Inflammatory macrophage (primary cell): ENCODE data around the gene ENAM.
"Not testable (repeated sequence)": the region's sequence is repeated elsewhere in the genome, so short reads cannot be mapped to it uniquely, and the experiment has no call there.

Experiments
- DNase-seq, 2 donors: peaks; one replicate each; pipeline ENCODE4 v3.0.0-alpha.2; 2020 to 2022

Gene ENAM

DNA sequence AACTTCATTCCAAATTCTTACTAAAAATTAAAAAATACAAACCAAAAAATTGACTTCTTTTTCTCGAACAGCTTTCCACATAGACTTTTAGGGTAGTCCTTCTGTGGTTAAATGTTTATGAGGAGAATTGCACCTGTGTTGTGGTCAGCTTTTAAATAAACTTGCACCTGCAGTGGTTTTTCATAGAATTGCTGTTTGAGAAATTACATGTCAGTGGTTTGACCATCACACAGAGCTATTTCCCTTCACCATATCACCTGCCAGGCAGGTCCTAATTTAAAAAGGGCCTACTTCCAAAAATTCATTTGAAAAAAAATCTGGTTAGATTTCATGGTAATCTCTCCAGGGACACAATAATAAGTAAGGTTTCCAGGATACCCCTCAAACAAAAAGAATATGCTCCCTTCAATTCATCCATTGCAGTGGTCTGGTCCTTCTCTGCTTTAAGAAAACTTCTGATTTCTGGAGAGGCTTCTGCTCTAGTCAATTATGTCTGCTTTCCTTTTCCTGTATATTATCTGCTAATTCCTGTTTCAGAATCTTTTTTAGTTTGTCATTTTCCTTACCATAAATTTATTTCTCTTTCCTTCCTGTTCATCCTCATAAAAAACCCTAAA is 49.9 kb downstream of the ENAM start:
- no peak for DNase-seq

- no peak for DNase-seq
Measured at GRCh38 chr4:70680934-70681333, 52.4 kb downstream of the ENAM start.

DNA sequence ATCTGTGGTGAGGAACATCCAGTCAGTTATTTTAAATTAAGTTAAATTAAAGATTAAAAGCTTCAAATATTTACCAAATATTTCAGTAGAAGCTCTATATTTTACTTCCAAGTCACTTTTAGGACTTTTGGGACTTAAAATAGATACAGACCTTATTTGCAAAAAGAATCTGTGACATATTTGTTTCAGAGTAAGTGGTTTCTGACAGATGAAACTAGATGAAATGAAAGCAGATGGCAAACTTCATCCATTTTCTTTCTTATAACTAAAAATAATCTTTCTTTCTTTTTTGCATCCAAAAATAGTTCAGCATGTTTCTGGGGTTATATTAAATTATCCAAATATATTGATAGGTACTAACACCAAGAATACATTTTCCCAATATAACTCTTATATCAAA is 53.2 kb downstream of the ENAM start:
- no peak for DNase-seq

- DNase-seq: not testable (repeated sequence)
Measured at GRCh38 chr4:70682142-70682541, 53.6 kb downstream of the ENAM start.

- peak; percentile 34 to 41 for DNase-seq
Measured at GRCh38 chr4:70687392-70687791, 58.8 kb downstream of the ENAM start.

DNA sequence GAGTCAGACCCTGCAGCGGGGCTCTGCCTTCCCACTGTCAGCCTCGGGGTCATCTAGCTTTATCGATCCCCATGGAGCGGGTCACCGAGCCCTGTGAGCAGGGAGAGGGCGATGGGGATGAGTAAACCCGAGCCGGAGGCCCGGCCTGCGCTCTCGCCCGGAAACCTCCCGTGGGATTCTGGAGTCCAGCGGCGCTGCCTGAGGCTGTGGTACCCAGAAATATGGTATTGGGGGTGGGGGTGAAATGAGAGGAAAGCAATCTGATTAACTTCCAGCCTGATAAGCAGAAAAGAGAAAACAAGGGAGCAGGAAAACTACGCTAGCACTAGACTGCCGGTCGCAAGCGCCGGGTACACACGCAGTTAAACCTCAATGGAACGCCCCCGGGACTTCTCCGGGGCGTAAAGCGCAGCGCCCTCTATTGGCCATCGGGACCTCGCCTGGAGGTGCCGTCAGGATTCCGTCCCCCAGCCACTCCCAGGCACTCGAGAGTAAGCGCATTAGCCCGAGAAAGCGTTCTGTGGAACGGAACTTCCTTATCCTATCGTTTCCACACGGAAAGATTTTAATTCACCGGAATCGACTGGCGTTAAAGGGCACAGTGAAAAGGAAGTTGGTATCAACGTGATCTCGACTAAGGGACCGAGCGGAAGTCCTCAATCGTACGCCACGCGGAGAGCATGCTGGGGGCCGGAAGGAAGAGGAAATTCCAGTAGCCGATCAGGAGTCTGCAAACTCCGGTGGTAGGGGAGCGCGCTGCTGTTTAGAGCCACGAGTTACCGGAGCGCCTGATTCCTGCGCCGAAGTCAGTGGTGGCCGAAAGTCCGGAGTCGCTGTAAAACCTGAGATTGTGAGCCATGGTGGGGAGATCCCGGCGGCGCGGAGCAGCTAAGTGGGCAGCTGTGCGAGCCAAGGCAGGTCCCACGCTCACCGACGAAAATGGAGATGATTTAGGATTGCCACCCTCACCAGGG is 59.6 kb downstream of the ENAM start, which contains the start of gene UTP3:
UTP3 (plus strand) TSS at position 712 of the 974 bp plus-strand sequence; CDS start at position 858, 146 bp downstream.
- peak; percentile 98 to 100 for DNase-seq

- DNase-seq: no peak
Measured at GRCh38 chr4:70688795-70689231, 60.3 kb downstream of the ENAM start.

DNA sequence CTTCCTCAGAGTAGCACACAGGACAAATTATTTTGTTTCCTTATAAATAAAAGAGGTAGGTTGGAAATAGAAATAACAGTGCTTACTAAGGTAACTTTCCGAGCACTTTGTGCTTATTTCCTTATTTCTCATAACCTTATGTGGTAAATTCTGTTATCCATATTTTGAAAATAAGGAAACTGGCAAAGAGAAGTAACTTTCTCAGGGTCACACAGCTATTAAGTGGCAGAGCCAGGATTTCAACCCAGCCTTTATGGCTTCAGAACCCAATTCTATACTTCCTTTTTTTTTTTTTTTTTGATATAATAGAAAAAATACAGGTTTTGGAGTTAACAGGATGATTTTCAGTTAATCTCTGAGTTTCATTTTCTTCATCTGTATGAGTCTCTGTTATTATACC is 63.1 kb downstream of the ENAM start:
- peak; percentile 80 to 88 for DNase-seq

DNA sequence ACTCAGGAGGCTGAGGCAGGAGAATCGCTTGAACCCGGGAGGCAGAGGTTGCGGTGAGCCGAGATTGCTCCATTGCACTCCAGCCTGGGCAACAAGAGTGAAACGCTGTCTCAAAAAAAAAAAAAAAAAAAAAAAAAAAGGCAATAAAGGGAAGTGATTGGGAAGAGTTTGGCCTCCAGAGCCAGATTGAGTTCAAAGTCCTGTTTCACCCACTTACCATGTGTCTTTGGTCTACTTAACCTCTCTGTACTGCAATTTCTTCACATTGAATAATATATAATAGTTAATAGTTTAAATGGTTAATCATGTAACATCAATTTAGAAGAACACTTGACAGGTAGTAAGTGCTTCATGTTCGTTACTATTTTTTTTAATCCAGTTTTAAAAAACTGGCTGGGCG is 66.1 kb downstream of the ENAM start:
- not testable (repeated sequence) for DNase-seq
